H1 (cell line): Measurements from ENCODE around the gene MRPL3. TPM values are rescaled to one million over a fixed set of nuclear protein-coding genes. Genes with fewer than 3 reads are reported as not detected.

Experiments used
- BCL11A ChIP-seq, 2 experiments: IDR thresholded peaks; one replicate each; pipeline ENCODE4 v1.6.1; 2011; ENCODE audit warnings: low read depth in 2 of 2, low read length in 2 of 2, mild to moderate bottlenecking in 2 of 2
- EZH2 ChIP-seq: fragments of 200-600 bp; sonication (generic); IDR thresholded peaks from 2 replicates; pipeline ENCODE4 v1.7.1; 2012; ENCODE audit warnings: low read depth, mild to moderate bottlenecking, moderate library complexity, low read length, inconsistent platforms; ENCODE audit not compliant: severe bottlenecking
- JUN ChIP-seq: IDR thresholded peaks from 2 replicates; pipeline ENCODE4 v1.6.1; 2011; ENCODE audit warnings: low read depth, mild to moderate bottlenecking, improper control_type of control experiment, low read length
- MAFK ChIP-seq: IDR thresholded peaks from 2 replicates; pipeline ENCODE4 v1.6.1; 2012; ENCODE audit warnings: low read depth, mild to moderate bottlenecking, improper control_type of control experiment, low read length
- RXRA ChIP-seq: IDR thresholded peaks from 2 replicates; pipeline ENCODE4 v1.6.1; 2011; ENCODE audit warnings: low read depth, mild to moderate bottlenecking, low read length, moderate library complexity; ENCODE audit not compliant: insufficient read depth
- SIN3A ChIP-seq, 2 experiments: IDR thresholded peaks in 1 of 2; conservative IDR thresholded peaks in 1 of 2; 2 replicates each; pipeline ENCODE4 v1.6.1; 2011 to 2012; ENCODE audit warnings: low read length in 2 of 2, improper control_type of control experiment in 1 of 2, low read depth in 1 of 2, mild to moderate bottlenecking in 1 of 2
- TCF12 ChIP-seq: IDR thresholded peaks from 2 replicates; pipeline ENCODE4 v1.6.1; 2011; ENCODE audit warnings: low read depth, mild to moderate bottlenecking, low read length
- polyA plus RNA-seq, 7 experiments: library from polyadenylated mRNA; depleted of rRNA in 3 of 7; stranded (reverse) in 5 of 7; unstranded in 2 of 7; fragments of >200 nt in 5 of 7; fragments of 200-250 nt in 2 of 7; gene quantifications; 1 replicate in 5 of 7; 2 replicates in 1 of 7; 4 replicates in 1 of 7; pipeline versions ENCODE4 v1.2.1 to v1.2.3, GENCODE V29; 2011 to 2013; ENCODE audit warnings: missing spikeins in 2 of 7, mixed read lengths in 2 of 7
- total RNA-seq: library from RNA; stranded (reverse); fragmentation: NEBNext Ultra II Directional; extraction: Animal tissue kit (Norgen Biotek cat#: 25700); gene quantifications from 2 replicates; pipeline ENCODE4 v1.2.1, GENCODE V29; 2021

The MRPL3 gene
- total and polyA plus RNA-seq, 2 of the 8 experiments (the other 6 are each of a cell fraction or from before 2014, with no cell fraction given): 164 to 175 TPM

GRCh38 chr3:131518680-131519079, 15.9 kb upstream of the MRPL3 start (continued):
- TF ChIP-seq SIN3A (conservative IDR thresholded peaks at IDR 0.05 in 1 of 2, IDR thresholded peaks at IDR 0.05 in 1 of 2; ENCODE audit: low read depth in 1 of 2, low read length in 2 of 2) (no peak), BCL11A (IDR thresholded peaks at IDR 0.05; ENCODE audit: low read depth in 2 of 2, low read length in 2 of 2) (no peak), TCF12 (no peak), RXRA (no peak), JUN (no peak), EZH2 (no peak), MAFK (no peak)
